Fibroblast of mammary gland (primary cell): Measurements from ENCODE around the gene ZNF391.
"Not testable (repeated sequence)": the region's sequence is repeated elsewhere in the genome, so short reads cannot be mapped to it uniquely, and the experiment has no call there.

ENCODE experiments used
- DNase-seq: peaks from one replicate; pipeline ENCODE4 v3.0.0-alpha.2; 2010; ENCODE audit warnings: low read depth
- H3K4me3 ChIP-seq: 2 replicates; pipeline ENCODE4 v1.5.1; 2011; ENCODE audit warnings: low read depth, mild to moderate bottlenecking, low read length, moderate library complexity; ENCODE audit not compliant: control insufficient read depth
- TF ChIP-seq, protein P1 (sequence below): conservative IDR thresholded peaks from 2 replicates; pipeline ENCODE4 v1.5.1; 2011; ENCODE audit warnings: low read depth, low read length, inconsistent platforms; ENCODE audit not compliant: control insufficient read depth, insufficient read depth

Gene ZNF391

DNA sequence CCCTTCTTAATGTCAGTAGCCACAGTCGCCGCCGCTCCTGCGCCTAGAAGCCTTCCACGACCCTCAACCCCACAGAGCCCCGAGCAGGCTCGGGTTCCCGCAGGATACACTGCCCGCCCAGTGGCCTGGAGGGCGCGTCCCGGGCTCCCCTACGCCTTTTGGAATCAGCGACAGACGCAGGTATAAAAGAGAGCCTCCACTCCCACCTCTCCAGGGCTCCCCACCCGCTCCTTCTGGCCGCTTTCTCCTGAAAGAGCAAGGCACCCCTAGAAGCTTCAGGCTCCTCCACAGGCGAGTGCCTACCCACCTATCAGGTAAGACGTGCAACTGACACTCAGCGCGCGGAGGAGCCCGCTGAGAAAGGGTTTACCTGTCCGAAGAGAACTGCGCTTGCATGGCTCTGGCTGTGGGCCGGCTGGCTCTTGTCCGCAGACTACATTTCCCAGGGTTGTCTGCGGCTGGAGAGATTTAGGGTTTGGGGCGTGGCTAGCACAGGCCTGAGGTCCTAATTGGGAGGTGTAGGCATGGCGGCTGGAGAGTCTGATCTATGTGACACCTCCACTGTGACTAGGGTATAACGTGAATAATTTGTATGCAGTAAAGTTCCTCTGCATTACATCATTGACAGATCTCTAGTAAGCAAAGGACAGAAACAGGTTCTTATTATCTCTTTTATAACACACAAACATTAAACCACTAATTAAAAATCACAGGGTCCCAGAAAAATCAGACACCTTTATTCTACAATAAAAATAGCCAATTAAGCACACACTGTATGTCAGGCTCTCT is 13.5 kb upstream of the ZNF391 start:
- H3K4me3 ChIP-seq: peak overlapping the region; percentile 66
- TF ChIP-seq, protein P1, sequence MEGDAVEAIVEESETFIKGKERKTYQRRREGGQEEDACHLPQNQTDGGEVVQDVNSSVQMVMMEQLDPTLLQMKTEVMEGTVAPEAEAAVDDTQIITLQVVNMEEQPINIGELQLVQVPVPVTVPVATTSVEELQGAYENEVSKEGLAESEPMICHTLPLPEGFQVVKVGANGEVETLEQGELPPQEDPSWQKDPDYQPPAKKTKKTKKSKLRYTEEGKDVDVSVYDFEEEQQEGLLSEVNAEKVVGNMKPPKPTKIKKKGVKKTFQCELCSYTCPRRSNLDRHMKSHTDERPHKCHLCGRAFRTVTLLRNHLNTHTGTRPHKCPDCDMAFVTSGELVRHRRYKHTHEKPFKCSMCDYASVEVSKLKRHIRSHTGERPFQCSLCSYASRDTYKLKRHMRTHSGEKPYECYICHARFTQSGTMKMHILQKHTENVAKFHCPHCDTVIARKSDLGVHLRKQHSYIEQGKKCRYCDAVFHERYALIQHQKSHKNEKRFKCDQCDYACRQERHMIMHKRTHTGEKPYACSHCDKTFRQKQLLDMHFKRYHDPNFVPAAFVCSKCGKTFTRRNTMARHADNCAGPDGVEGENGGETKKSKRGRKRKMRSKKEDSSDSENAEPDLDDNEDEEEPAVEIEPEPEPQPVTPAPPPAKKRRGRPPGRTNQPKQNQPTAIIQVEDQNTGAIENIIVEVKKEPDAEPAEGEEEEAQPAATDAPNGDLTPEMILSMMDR: no peak
- peak; percentile 56 for DNase-seq

DNA sequence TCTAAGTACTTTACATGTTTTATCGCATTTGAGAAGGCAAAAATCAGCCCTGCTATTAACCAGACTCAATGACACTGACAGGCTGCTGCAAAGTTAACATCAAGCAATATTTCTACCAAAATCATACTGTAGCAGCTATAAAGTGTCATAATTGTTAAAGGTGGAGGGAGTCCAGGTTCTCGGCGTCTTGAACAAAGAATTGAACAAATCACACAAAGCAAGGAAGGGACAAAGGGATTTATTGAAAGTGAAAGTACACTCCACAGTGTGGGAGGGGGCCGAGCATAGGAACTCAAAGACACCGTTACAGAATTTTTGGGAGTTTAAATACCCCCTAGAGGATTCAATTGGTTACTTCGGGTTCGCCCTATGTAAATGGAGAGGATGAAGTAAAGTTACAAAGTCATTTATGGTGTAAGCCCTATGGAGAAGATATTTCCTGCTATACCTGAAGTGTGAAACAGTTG is 12.9 kb upstream of the ZNF391 start:
- H3K4me3 ChIP-seq: peak overlapping the region; percentile 66
- DNase-seq: peak; percentile 6
- TF ChIP-seq, protein P1: no peak

DNA sequence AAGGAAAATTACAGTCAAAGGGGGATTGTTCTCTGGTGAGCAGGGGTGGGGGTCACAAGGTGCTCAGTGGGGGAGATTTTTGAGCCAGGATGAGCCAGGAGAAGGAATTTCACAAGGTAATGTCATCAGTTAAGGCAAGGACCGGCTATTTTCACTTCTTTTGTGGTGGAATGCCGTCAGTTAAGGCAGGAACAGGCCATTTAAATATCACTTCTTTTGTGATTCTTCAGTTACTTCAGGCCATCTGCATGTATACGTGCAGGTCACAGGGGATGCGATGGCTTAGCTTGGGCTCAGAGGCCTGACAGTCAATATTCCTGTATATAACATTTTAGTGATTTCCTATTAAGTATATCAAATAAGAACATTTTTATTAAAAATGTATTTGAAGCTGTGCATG is 10.2 kb upstream of the ZNF391 start:
- DNase-seq, H3K4me3 ChIP-seq: not testable (repeated sequence)

DNA sequence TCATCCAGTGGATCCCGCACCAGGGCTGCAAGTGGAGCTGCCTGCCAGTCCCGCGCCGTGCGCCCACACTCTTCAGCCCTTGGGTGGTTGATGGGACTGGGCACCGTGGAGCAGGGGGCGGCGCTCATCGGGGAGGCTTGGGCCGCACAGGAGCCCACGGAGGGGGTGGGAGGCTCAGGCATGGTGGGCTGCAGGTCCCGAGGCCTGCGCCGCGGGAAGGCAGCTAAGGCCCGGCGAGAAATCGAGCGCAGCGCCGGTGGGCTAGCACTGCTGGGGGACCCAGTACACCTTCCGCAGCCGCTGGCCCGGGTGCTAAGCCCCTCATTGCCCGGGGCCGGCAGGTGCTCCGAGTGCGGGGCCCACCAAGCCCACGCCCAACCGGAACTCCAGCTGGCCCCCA is 7.6 kb upstream of the ZNF391 start:
- H3K4me3 ChIP-seq, DNase-seq: not testable (repeated sequence)

GRCh38 chr6:27383011-27383410 is 5.5 kb upstream of the ZNF391 start:
- TF ChIP-seq, protein P1: no peak
- H3K4me3 ChIP-seq: no peak overlapping the region
- DNase-seq: no peak

- no peak for DNase-seq
- H3K4me3 ChIP-seq: no peak overlapping the region
- TF ChIP-seq, protein P1: no peak
Measured at GRCh38 chr6:27383481-27383880, 5.1 kb upstream of the ZNF391 start.

- no peak for DNase-seq
- no peak overlapping the region for H3K4me3 ChIP-seq
- TF ChIP-seq, protein P1: no peak
Measured at GRCh38 chr6:27392623-27393022, 4.1 kb downstream of the ZNF391 start.

GRCh38 chr6:27394073-27394472 is 5.5 kb downstream of the ZNF391 start:
- H3K4me3 ChIP-seq: no peak overlapping the region
- TF ChIP-seq, protein P1: no peak
- no peak for DNase-seq
